SK-N-SH (cell line): ENCODE data around the gene GLIS2. TPM values are rescaled to one million over a fixed set of nuclear protein-coding genes. Genes with fewer than 3 reads are reported as not detected.
A peak's percentile ranks its signal among the peaks of the same experiment; 100 is the strongest.

Experiments
- CTCF ChIA-PET: fragments of 300-600, 350-600 bp; formaldehyde crosslinking; extraction: SDS; loops from one replicate; lab custom pipeline; 2021; lab: Yijun Ruan, JAX
- POLR2A ChIA-PET: fragments of 350-600 bp; sonication (Branson Sonifier 250); formaldehyde crosslinking; extraction: SDS; loops from one replicate; lab custom pipeline; 2020; ENCODE audit warnings: antibody characterized with exemption, inconsistent platforms; lab: Yijun Ruan, JAX
- DNase-seq: peaks from one replicate; pipeline ENCODE4 v3.0.0; 2012
- H2AFZ ChIP-seq: fragments of 200-600 bp; sonication (generic); 2 replicates; pipeline ENCODE4 v1.8.1; 2016; ENCODE audit warnings: antibody characterized with exemption, mild to moderate bottlenecking, low read depth
- H3F3A ChIP-seq: fragments of 200-600 bp; sonication (generic); replicated peaks from 2 replicates; pipeline ENCODE3; 2016; ENCODE audit warnings: antibody characterized with exemption, mild to moderate bottlenecking; ENCODE audit not compliant: insufficient read depth
- H3K27ac ChIP-seq, 2 experiments: fragments of 200-500 bp in 1 of 2; fragments of 200-600 bp in 1 of 2; sonication (Bioruptor generic) in 1 of 2; sonication (generic), shearing (Covaris generic) in 1 of 2; 2 replicates each; pipeline versions ENCODE4 v1.5.1 to v1.6.1; 2014 to 2016; ENCODE audit warnings: low read depth in 2 of 2, inconsistent platforms in 1 of 2, low read length in 1 of 2, mild to moderate bottlenecking in 1 of 2, mixed read lengths in 1 of 2
- H3K27me3 ChIP-seq: fragments of 200-600 bp; sonication (generic), shearing (Covaris generic); 2 replicates; pipeline ENCODE4 v1.6.1; 2016; ENCODE audit warnings: mixed run types; ENCODE audit not compliant: insufficient read depth
- H3K36me3 ChIP-seq, 2 experiments: fragments of 200-500 bp in 1 of 2; fragments of 200-600 bp in 1 of 2; sonication (Bioruptor generic) in 1 of 2; sonication (generic) in 1 of 2; replicated peaks in 1 of 2; 2 replicates each; pipeline versions ENCODE3 to v1.5.1; 2014 to 2016; ENCODE audit warnings: low read length in 1 of 2, mild to moderate bottlenecking in 1 of 2; ENCODE audit not compliant: insufficient read depth in 2 of 2, control insufficient read depth in 1 of 2
- H3K4me1 ChIP-seq, 2 experiments: fragments of 200-500 bp in 1 of 2; fragments of 200-600 bp in 1 of 2; sonication (Bioruptor generic) in 1 of 2; sonication (generic), shearing (Covaris generic) in 1 of 2; 2 replicates each; pipeline versions ENCODE4 v1.5.1 to v1.6.1; 2014 to 2016; ENCODE audit warnings: low read depth in 1 of 2, low read length in 1 of 2, mixed run types in 1 of 2; ENCODE audit not compliant: insufficient read depth in 2 of 2, control insufficient read depth in 1 of 2
- H3K4me2 ChIP-seq: fragments of 200-600 bp; sonication (generic), shearing (Covaris generic); 2 replicates; pipeline ENCODE4 v1.6.1; 2017; ENCODE audit warnings: mixed run types
- H3K4me3 ChIP-seq, 2 experiments: fragments of 200-500 bp in 1 of 2; fragments of 200-600 bp in 1 of 2; sonication (Bioruptor generic) in 1 of 2; sonication (generic), shearing (Covaris generic) in 1 of 2; 2 replicates each; pipeline versions ENCODE4 v1.5.1 to v1.8.1; 2014 to 2016; ENCODE audit warnings: low read depth in 2 of 2, inconsistent platforms in 1 of 2, low read length in 1 of 2, mild to moderate bottlenecking in 1 of 2, mixed read lengths in 1 of 2, moderate library complexity in 1 of 2
- H3K79me2 ChIP-seq: fragments of 200-600 bp; sonication (generic); 2 replicates; pipeline ENCODE4 v1.8.1; 2017; ENCODE audit warnings: mild to moderate bottlenecking; ENCODE audit not compliant: insufficient read depth
- H3K9ac ChIP-seq: fragments of 200-600 bp; sonication (generic); 2 replicates; pipeline ENCODE4 v1.6.1; 2017; ENCODE audit warnings: mixed run types
- H3K9me2 ChIP-seq: fragments of 200-600 bp; sonication (generic); 2 replicates; pipeline ENCODE4 v1.6.1; 2017; ENCODE audit warnings: mixed run types
- H3K9me3 ChIP-seq: fragments of 200-600 bp; sonication (generic); 2 replicates; pipeline ENCODE4 v1.6.1; 2017; ENCODE audit warnings: mixed run types, mild to moderate bottlenecking, moderate library complexity
- H4K20me1 ChIP-seq: fragments of 200-600 bp; sonication (generic); 2 replicates; pipeline ENCODE4 v1.6.1; 2017; ENCODE audit warnings: mild to moderate bottlenecking, mixed run types; ENCODE audit not compliant: insufficient read depth
- CHD2 ChIP-seq: fragments of 150-350 bp; IDR thresholded peaks from 2 replicates; pipeline ENCODE4 v1.6.1; 2018; ENCODE audit warnings: low read length; ENCODE audit not compliant: partially characterized antibody
- ELF1 ChIP-seq: IDR thresholded peaks from 2 replicates; pipeline ENCODE4 v1.4.0; 2012
- EP300 ChIP-seq, 2 experiments: IDR thresholded peaks; 2 replicates each; pipeline versions ENCODE4 v1.4.0 to v1.6.1; 2012; ENCODE audit warnings: borderline replicate concordance in 1 of 2, low read depth in 1 of 2, low read length in 1 of 2
- EZH2phosphoT487 ChIP-seq: fragments of 200-600 bp; sonication (generic); IDR thresholded peaks from 2 replicates; pipeline ENCODE4 v1.6.1; 2017; ENCODE audit warnings: low read depth, mixed run types, mild to moderate bottlenecking, antibody characterized with exemption, moderate library complexity, borderline replicate concordance
- GATA2 ChIP-seq: sonication (generic); formaldehyde crosslinking; IDR thresholded peaks from 2 replicates; pipeline ENCODE4 v1.5.0; 2020; ENCODE audit warnings: mild to moderate bottlenecking, missing genetic modification reagents
- JUND ChIP-seq: IDR thresholded peaks from 2 replicates; pipeline ENCODE4 v1.4.0; 2012
- MXI1 ChIP-seq: IDR thresholded peaks from 2 replicates; pipeline ENCODE4 v1.6.1; 2012; ENCODE audit warnings: mild to moderate bottlenecking, low read depth, low read length, improper control_type of control experiment
- NFIC ChIP-seq: IDR thresholded peaks from 2 replicates; pipeline ENCODE4 v1.4.0; 2012; ENCODE audit warnings: borderline replicate concordance
- POLR2AphosphoS5 ChIP-seq: IDR thresholded peaks from 2 replicates; pipeline ENCODE4 v1.6.1; 2012; ENCODE audit warnings: low read depth, low read length
- RCOR1 ChIP-seq: fragments of 150-350 bp; IDR thresholded peaks from 2 replicates; pipeline ENCODE4 v1.6.1; 2017; ENCODE audit warnings: antibody characterized with exemption, low read length
- USF1 ChIP-seq: IDR thresholded peaks from 2 replicates; pipeline ENCODE4 v1.4.0; 2012; ENCODE audit warnings: low read depth, borderline replicate concordance
- WGBS: methylation state at CpG from one replicate; pipeline ENCODE4 v1.1.6; 2017; ENCODE audit warnings: low lambda C conversion rate; 5-methylcytosine and 5-hydroxymethylcytosine counted together
- polyA plus RNA-seq, 3 experiments: library from polyadenylated mRNA; depleted of rRNA; stranded (reverse); fragments of >200 nt; gene quantifications; 2 replicates each; pipeline ENCODE4 v1.2.3, GENCODE V29; 2012
- TF ChIP-seq, protein P1 (sequence below): IDR thresholded peaks from 2 replicates; pipeline ENCODE4 v1.4.0; 2012; ENCODE audit warnings: low read depth, borderline replicate concordance
- TF ChIP-seq, protein P2 (sequence below): IDR thresholded peaks from 2 replicates; pipeline ENCODE4 v1.6.1; 2012; ENCODE audit warnings: mild to moderate bottlenecking, low read depth, low read length, moderate library complexity
- TF ChIP-seq, protein P3 (sequence below): IDR thresholded peaks from 2 replicates; pipeline ENCODE4; 2012
- TF ChIP-seq, protein P4 (sequence below): fragments of 200-600 bp; sonication (generic); IDR thresholded peaks from 2 replicates; pipeline ENCODE4 v1.6.1; 2017; ENCODE audit warnings: antibody characterized with exemption, mild to moderate bottlenecking, moderate library complexity

GLIS2 gene
- polyA plus RNA-seq, 1 of the 3 experiments (the other 2 are of a cell fraction) = 6.5 TPM

DNA sequence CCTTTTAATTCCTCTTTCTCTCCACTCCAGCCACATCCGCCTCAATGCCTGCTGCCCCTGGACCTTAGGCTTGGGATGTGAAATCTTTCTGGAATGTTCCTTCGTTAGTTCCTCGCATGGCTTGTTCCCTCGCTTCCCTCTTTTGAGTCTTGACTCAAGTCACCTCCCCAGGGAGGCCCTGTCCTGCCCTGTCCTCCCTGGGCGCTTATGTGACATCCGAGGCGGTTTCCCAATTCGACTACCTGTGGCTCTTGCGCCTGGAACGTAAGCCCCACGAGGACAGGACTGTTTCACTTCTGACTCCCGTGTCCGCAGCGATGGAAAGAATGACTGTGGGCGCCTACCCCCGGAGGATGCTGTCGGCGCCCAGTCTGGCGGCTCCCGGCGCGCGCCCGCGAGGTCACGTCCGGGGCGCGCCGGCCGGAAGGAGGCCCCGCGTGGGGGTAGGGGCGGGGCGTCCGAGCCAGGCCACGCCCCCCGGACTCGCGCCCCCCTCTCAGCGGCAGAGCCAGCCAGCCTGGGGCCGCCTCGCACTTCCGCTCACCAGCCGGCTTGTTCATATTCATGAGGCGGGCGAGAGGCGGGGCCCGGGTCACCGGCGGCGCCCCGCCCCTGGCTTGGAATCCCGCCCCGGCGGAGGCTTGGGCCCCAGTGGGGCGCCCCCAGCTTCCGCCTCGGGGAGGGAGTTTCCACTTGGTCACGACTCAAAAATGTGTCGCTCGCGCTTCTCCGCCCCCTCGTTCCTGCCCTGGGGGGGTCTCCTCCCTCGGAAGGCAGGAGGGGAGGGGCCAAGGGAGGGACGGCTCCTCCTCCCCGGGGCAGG lies 8.4 kb upstream of the GLIS2 start (continued):
- TF ChIP-seq, protein P1, sequence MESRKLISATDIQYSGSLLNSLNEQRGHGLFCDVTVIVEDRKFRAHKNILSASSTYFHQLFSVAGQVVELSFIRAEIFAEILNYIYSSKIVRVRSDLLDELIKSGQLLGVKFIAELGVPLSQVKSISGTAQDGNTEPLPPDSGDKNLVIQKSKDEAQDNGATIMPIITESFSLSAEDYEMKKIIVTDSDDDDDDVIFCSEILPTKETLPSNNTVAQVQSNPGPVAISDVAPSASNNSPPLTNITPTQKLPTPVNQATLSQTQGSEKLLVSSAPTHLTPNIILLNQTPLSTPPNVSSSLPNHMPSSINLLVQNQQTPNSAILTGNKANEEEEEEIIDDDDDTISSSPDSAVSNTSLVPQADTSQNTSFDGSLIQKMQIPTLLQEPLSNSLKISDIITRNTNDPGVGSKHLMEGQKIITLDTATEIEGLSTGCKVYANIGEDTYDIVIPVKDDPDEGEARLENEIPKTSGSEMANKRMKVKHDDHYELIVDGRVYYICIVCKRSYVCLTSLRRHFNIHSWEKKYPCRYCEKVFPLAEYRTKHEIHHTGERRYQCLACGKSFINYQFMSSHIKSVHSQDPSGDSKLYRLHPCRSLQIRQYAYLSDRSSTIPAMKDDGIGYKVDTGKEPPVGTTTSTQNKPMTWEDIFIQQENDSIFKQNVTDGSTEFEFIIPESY = no peak
- TF ChIP-seq USF1 (no peak), ELF1 (no peak), EP300 (IDR thresholded peaks at IDR 0.05; ENCODE audit: borderline replicate concordance in 1 of 2, low read depth in 1 of 2, low read length in 1 of 2) (no peak), POLR2AphosphoS5 (0 out of 2 replicates have a peak, but pooled peaks have one; percentile 53)

- Histone ChIP-seq H3K4me2 (no peak overlapping the region), H3K4me1 (peaks cover 0 to 12% of the 10 kb centered on the region in 2 experiments; a peak in 1 of 4 replicates), H3K36me3 (no peaks in the 10 kb centered on the region), H3K79me2 (no peaks in the 10 kb centered on the region), H3K9me3 (no peaks in the 10 kb centered on the region), H3F3A (peaks cover 10% of the 10 kb centered on the region), H3K9ac (no peak overlapping the region), H4K20me1 (no peaks in the 10 kb centered on the region), H3K27me3 (no peaks in the 10 kb centered on the region), H3K27ac (no peak overlapping the region), H3K9me2 (no peaks in the 10 kb centered on the region), H2AFZ (no peak overlapping the region), H3K4me3 (no peak overlapping the region; a peak in 1 of 4 replicates)
- no peak for DNase-seq
- WGBS = 94% methylated on average over 13 of the region's 14 CpGs
- CTCF ChIA-PET = interaction anchor here (0.6 to 2.7 kb wide), 10 partner anchors 11 to 55 kb away, joined by 3 to 14 read pairs (median 4); partner anchors contain the start of gene TFAP4
- POLR2A ChIA-PET = interaction anchor here (0.7 kb wide), 2 partner anchors 15 to 59 kb away, joined by 3 to 4 read pairs; no protein-coding TSS in a partner anchor
- no peak for TF ChIP-seq MXI1
- TF ChIP-seq, protein P2, sequence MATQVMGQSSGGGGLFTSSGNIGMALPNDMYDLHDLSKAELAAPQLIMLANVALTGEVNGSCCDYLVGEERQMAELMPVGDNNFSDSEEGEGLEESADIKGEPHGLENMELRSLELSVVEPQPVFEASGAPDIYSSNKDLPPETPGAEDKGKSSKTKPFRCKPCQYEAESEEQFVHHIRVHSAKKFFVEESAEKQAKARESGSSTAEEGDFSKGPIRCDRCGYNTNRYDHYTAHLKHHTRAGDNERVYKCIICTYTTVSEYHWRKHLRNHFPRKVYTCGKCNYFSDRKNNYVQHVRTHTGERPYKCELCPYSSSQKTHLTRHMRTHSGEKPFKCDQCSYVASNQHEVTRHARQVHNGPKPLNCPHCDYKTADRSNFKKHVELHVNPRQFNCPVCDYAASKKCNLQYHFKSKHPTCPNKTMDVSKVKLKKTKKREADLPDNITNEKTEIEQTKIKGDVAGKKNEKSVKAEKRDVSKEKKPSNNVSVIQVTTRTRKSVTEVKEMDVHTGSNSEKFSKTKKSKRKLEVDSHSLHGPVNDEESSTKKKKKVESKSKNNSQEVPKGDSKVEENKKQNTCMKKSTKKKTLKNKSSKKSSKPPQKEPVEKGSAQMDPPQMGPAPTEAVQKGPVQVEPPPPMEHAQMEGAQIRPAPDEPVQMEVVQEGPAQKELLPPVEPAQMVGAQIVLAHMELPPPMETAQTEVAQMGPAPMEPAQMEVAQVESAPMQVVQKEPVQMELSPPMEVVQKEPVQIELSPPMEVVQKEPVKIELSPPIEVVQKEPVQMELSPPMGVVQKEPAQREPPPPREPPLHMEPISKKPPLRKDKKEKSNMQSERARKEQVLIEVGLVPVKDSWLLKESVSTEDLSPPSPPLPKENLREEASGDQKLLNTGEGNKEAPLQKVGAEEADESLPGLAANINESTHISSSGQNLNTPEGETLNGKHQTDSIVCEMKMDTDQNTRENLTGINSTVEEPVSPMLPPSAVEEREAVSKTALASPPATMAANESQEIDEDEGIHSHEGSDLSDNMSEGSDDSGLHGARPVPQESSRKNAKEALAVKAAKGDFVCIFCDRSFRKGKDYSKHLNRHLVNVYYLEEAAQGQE = no peak
- TF ChIP-seq, protein P3, sequence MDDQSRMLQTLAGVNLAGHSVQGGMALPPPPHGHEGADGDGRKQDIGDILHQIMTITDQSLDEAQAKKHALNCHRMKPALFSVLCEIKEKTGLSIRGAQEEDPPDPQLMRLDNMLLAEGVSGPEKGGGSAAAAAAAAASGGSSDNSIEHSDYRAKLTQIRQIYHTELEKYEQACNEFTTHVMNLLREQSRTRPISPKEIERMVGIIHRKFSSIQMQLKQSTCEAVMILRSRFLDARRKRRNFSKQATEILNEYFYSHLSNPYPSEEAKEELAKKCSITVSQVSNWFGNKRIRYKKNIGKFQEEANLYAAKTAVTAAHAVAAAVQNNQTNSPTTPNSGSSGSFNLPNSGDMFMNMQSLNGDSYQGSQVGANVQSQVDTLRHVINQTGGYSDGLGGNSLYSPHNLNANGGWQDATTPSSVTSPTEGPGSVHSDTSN = no peak
- no peak for TF ChIP-seq NFIC
- TF ChIP-seq, protein P4, sequence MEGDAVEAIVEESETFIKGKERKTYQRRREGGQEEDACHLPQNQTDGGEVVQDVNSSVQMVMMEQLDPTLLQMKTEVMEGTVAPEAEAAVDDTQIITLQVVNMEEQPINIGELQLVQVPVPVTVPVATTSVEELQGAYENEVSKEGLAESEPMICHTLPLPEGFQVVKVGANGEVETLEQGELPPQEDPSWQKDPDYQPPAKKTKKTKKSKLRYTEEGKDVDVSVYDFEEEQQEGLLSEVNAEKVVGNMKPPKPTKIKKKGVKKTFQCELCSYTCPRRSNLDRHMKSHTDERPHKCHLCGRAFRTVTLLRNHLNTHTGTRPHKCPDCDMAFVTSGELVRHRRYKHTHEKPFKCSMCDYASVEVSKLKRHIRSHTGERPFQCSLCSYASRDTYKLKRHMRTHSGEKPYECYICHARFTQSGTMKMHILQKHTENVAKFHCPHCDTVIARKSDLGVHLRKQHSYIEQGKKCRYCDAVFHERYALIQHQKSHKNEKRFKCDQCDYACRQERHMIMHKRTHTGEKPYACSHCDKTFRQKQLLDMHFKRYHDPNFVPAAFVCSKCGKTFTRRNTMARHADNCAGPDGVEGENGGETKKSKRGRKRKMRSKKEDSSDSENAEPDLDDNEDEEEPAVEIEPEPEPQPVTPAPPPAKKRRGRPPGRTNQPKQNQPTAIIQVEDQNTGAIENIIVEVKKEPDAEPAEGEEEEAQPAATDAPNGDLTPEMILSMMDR = no peak
- TF ChIP-seq JUND = no peak
- no peak for TF ChIP-seq CHD2
- TF ChIP-seq RCOR1 = no peak
- no peak for TF ChIP-seq GATA2
- TF ChIP-seq, protein P1 = no peak
- TF ChIP-seq EZH2phosphoT487 = no peak
Observed at GRCh38 chr16:4309102-4309832, 6.6 kb upstream of the GLIS2 start.
